ENCODE data around the gene CBR1. TPM values are rescaled to one million over a fixed set of nuclear protein-coding genes. Genes with fewer than 3 reads are reported as not detected.

CBR1 gene
- total and polyA plus RNA-seq, 4 donors, result 36.1 to 158 (median 74.4) TPM

- no peak for TF ChIP-seq CTCF (IDR thresholded peaks at IDR 0.05; ENCODE audit: control extremely low read depth, extremely low read depth)
- DNase-seq (no peak), ATAC-seq (ENCODE audit: insufficient read depth, low FRiP score) (no peak)
- Histone ChIP-seq H3K36me3 (ENCODE audit: control insufficient read depth in 4 of 4, insufficient read depth in 4 of 4, low read length in 4 of 4) (peaks cover 0 to 13% (median 4%) of the 10 kb centered on the region in 4 donors), H3K9ac (ENCODE audit: insufficient read depth in 1 of 2, low read length in 2 of 2) (no peak overlapping the region), H3K27ac (ENCODE audit: low read depth in 1 of 2, low read length in 1 of 2) (no peak overlapping the region), H3K4me3 (no peak overlapping the region), H3K4me1 (ENCODE audit: control insufficient read depth in 5 of 5, insufficient read depth in 5 of 5, low read length in 5 of 5) (peaks cover 0 to 12% (median 0%) of the 10 kb centered on the region in 5 donors), H3K9me3 (ENCODE audit: control insufficient read depth in 4 of 4, insufficient read depth in 3 of 4, low read length in 3 of 4) (no peaks in the 10 kb centered on the region), H3K27me3 (ENCODE audit: control insufficient read depth in 3 of 3, insufficient read depth in 3 of 3, low read length in 2 of 3) (no peaks in the 10 kb centered on the region)
- WGBS, 2 donors, result 90 to 95% methylated on average over 5 of the region's 5 CpGs
These were observed 6.1 kb downstream of the CBR1 start for GRCh38 chr21:36075953-36076352.

- Histone ChIP-seq H3K36me3 (ENCODE audit: control insufficient read depth in 4 of 4, insufficient read depth in 4 of 4, low read length in 4 of 4) (peaks cover 0 to 7% (median 0%) of the 10 kb centered on the region in 4 donors), H3K27ac (ENCODE audit: low read depth in 1 of 2, low read length in 1 of 2) (no peak overlapping the region), H3K4me3 (no peak overlapping the region), H3K9me3 (ENCODE audit: control insufficient read depth in 4 of 4, insufficient read depth in 3 of 4, low read length in 3 of 4) (no peaks in the 10 kb centered on the region), H3K4me1 (ENCODE audit: control insufficient read depth in 5 of 5, insufficient read depth in 5 of 5, low read length in 5 of 5) (peaks cover 0 to 6% (median 0%) of the 10 kb centered on the region in 5 donors), H3K9ac (ENCODE audit: insufficient read depth in 1 of 2, low read length in 2 of 2) (no peak overlapping the region), H3K27me3 (ENCODE audit: control insufficient read depth in 3 of 3, insufficient read depth in 3 of 3, low read length in 2 of 3) (no peaks in the 10 kb centered on the region)
- ATAC-seq (ENCODE audit: insufficient read depth, low FRiP score) (no peak), DNase-seq (no peak)
- TF ChIP-seq CTCF (IDR thresholded peaks at IDR 0.05; ENCODE audit: control extremely low read depth, extremely low read depth), result no peak
- WGBS, 2 donors, result 56 to 80% methylated on average over 7 of the region's 7 CpGs
These were observed 7.2 kb downstream of the CBR1 start for GRCh38 chr21:36076878-36077655.

GRCh38 chr21:36077758-36078157 is 7.9 kb downstream of the CBR1 start:
- no peaks in the 10 kb centered on the region for H3K27me3 ChIP-seq (ENCODE audit: control insufficient read depth in 3 of 3, insufficient read depth in 3 of 3, low read length in 2 of 3)
- no peak overlapping the region for H3K9ac ChIP-seq (ENCODE audit: insufficient read depth in 1 of 2, low read length in 2 of 2)
- H3K4me3 ChIP-seq, result no peak overlapping the region
- ATAC-seq (ENCODE audit: insufficient read depth, low FRiP score), result no peak
- H3K27ac ChIP-seq (ENCODE audit: low read depth in 1 of 2, low read length in 1 of 2), result no peak overlapping the region
- H3K9me3 ChIP-seq (ENCODE audit: control insufficient read depth in 4 of 4, insufficient read depth in 3 of 4, low read length in 3 of 4), result no peaks in the 10 kb centered on the region
- peaks cover 0 to under 1% (median 0%) of the 10 kb centered on the region in 5 donors for H3K4me1 ChIP-seq (ENCODE audit: control insufficient read depth in 5 of 5, insufficient read depth in 5 of 5, low read length in 5 of 5)
- WGBS, 2 donors, result 75 to 83% methylated on average over 9 of the region's 9 CpGs
- DNase-seq, result no peak
- no peak for TF ChIP-seq CTCF (IDR thresholded peaks at IDR 0.05; ENCODE audit: control extremely low read depth, extremely low read depth)
- no peaks in the 10 kb centered on the region for H3K36me3 ChIP-seq (ENCODE audit: control insufficient read depth in 4 of 4, insufficient read depth in 4 of 4, low read length in 4 of 4)
